ENCODE measurements around the gene TLE5. TPM values are rescaled to one million over a fixed set of nuclear protein-coding genes. Genes with fewer than 3 reads are reported as not detected.

Gene TLE5
- polyA plus RNA-seq, 1 experiment: 317 TPM

DNA sequence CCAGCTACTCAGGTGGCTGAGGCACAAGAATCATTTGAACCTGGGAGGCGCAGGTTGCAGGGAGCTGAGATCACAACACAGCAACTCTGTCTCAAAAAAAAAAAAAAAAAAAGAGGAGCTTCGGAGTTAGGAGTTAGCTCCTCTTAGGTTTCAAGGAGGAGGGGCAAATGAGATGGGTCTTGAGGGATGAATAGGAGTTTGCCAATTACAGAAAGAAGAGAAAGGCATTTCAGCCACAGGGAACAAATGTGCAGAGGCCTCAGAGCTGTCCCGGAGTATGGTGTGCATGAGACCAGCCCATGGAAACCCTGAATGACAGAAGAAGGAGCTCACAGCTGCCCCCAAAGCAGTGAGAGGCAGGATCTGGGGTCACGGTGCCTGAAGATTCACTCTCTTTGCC, 57.8 kb downstream of the TLE5 start:
- no peak overlapping the region for H3K4me3 ChIP-seq (ENCODE audit: low read depth, low read length)
- no peak overlapping the region for H3K27ac ChIP-seq (ENCODE audit: low read depth, low read length)
- ChIA-PET POLR2A (interaction anchor here (0.8 kb wide), 1 partner anchor 12 kb away, joined by 7 read pairs; no protein-coding TSS in a partner anchor), CTCF (no interaction called here)
- TF ChIP-seq, protein P1, sequence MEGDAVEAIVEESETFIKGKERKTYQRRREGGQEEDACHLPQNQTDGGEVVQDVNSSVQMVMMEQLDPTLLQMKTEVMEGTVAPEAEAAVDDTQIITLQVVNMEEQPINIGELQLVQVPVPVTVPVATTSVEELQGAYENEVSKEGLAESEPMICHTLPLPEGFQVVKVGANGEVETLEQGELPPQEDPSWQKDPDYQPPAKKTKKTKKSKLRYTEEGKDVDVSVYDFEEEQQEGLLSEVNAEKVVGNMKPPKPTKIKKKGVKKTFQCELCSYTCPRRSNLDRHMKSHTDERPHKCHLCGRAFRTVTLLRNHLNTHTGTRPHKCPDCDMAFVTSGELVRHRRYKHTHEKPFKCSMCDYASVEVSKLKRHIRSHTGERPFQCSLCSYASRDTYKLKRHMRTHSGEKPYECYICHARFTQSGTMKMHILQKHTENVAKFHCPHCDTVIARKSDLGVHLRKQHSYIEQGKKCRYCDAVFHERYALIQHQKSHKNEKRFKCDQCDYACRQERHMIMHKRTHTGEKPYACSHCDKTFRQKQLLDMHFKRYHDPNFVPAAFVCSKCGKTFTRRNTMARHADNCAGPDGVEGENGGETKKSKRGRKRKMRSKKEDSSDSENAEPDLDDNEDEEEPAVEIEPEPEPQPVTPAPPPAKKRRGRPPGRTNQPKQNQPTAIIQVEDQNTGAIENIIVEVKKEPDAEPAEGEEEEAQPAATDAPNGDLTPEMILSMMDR (IDR thresholded peaks at IDR 0.05; ENCODE audit: low read depth, low read length): no peak
- DNase-seq (ENCODE audit: low read depth, low spot score): no peak
- peaks cover 3% of the 10 kb centered on the region for H3K27me3 ChIP-seq (ENCODE audit: control insufficient read depth, insufficient read depth, low read length)
- no peaks in the 10 kb centered on the region; the same call in 1 of the 2 replicates for H3K9me3 ChIP-seq (ENCODE audit: control insufficient read depth, insufficient read depth, low read length)

DNA sequence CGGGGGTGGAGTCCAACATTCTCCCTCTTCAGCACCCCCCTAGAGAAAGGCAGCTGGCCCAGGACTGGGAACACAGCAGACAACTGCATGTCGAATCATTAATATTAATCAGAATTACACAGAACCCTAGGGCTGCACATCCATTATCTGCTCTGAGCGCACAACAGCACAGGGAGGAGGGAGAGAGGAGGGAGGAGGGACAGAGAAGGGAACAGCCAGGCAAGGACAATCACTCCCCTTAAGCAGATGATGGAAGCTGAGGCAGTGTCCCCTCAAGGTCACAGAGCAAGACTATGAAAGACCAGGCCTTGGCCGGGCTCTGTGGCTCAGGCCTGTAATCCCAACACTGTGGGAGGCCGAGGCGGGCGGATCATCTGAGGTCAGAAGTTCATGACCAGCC, 59.2 kb downstream of the TLE5 start:
- H3K27ac ChIP-seq (ENCODE audit: low read depth, low read length): no peak overlapping the region
- no peaks in the 10 kb centered on the region for H3K27me3 ChIP-seq (ENCODE audit: control insufficient read depth, insufficient read depth, low read length)
- TF ChIP-seq, protein P1 (IDR thresholded peaks at IDR 0.05; ENCODE audit: low read depth, low read length): no peak
- peaks cover 5% of the 10 kb centered on the region; the same call in 1 of the 2 replicates for H3K9me3 ChIP-seq (ENCODE audit: control insufficient read depth, insufficient read depth, low read length)
- no peak for DNase-seq (ENCODE audit: low read depth, low spot score)
- CTCF ChIA-PET: interaction anchor here (0.6 kb wide), 1 partner anchor 74 kb away, joined by 4 read pairs; no protein-coding TSS in a partner anchor
- POLR2A ChIA-PET: no interaction called here
- H3K4me3 ChIP-seq (ENCODE audit: low read depth, low read length): no peak overlapping the region

Other genes with a start within 250 kb of the TLE5 start
- 1.8 and 2.0 TPM in 2 replicates for gene ZNF554, start 242.6 kb downstream of the TLE5 start, polyA plus RNA-seq (2011; rRNA removed)
- 6.2 and 7.1 TPM in 2 replicates for gene ZNF555, start 221.0 kb downstream of the TLE5 start, polyA plus RNA-seq (2011; rRNA removed)
- gene ZNF556, start 195.2 kb downstream of the TLE5 start, polyA plus RNA-seq (2011; rRNA removed): not detected in 2 replicates
- gene ZNF57, start 161.6 kb downstream of the TLE5 start, polyA plus RNA-seq (2011; rRNA removed): 2.3 and 2.4 TPM in 2 replicates
- 3.6 TPM in 2 replicates for gene ZNF77, start 117.5 kb downstream of the TLE5 start, polyA plus RNA-seq (2011; rRNA removed)
- gene TLE6, start 84.9 kb downstream of the TLE5 start, polyA plus RNA-seq (2011; rRNA removed): 0.51 and 0.72 TPM in 2 replicates
- gene TLE2, start 33.2 kb downstream of the TLE5 start, polyA plus RNA-seq (2011; rRNA removed): 0.47 and 0.82 TPM in 2 replicates
- 8.9 and 17.2 TPM in 2 replicates for gene GNA11, start 31.9 kb upstream of the TLE5 start, polyA plus RNA-seq (2011; rRNA removed)
- not detected in 2 replicates for gene GNA15, start 73.5 kb upstream of the TLE5 start, polyA plus RNA-seq (2011; rRNA removed)
- not detected in 2 replicates for gene S1PR4, start 116.3 kb upstream of the TLE5 start, polyA plus RNA-seq (2011; rRNA removed)
- 27.1 and 40.3 TPM in 2 replicates for gene NCLN, start 123.4 kb upstream of the TLE5 start, polyA plus RNA-seq (2011; rRNA removed)
- not detected in 2 replicates for gene CELF5, start 162.2 kb upstream of the TLE5 start, polyA plus RNA-seq (2011; rRNA removed)

Measured in AG04450 (cell line).